ENCODE results near the gene TNFRSF9. TPM values are rescaled to one million over a fixed set of nuclear protein-coding genes. Genes with fewer than 3 reads are reported as not detected.
"Not testable (repeated sequence)": the region's sequence is repeated elsewhere in the genome, so short reads cannot be mapped to it uniquely, and the experiment has no call there.

Gene TNFRSF9
- total RNA-seq, 1 donor from 2014 or later = 57.0 TPM

DNA sequence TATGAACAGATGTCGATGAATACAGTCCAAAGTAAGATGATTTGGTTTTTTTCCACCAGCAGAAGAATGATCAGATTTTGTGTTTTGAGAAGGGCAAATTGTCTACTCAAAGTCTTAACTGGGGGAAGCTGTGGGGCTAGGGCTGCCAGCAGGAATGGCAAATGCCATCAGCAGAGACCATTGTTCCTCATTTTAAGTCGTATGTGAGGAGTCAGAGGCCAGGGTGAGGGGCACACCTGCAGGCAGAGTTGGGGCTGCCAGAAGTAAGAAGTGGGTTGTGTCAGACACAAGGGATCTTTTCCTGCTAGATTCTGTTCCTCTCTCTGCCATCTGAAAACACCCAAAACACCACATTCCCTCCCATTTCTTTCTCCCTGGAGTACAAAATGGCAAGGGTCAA is 29.6 kb upstream of the TNFRSF9 start:
- no peaks in the 10 kb centered on the region for H3K27me3 Mint-ChIP-seq (ENCODE audit: insufficient read depth)
- no peaks in the 10 kb centered on the region for H3K9me3 Mint-ChIP-seq
- no peak for DNase-seq (ENCODE audit: low spot score)
- no peak overlapping the region for H3K27ac Mint-ChIP-seq
- intact Hi-C loops (cut with micrococcal nuclease) = no loop called here
- H3K36me3 Mint-ChIP-seq (ENCODE audit: low read depth) = peaks cover 52% of the 10 kb centered on the region
- H3K4me1 Mint-ChIP-seq (ENCODE audit: low read depth) = peaks cover 20% of the 10 kb centered on the region
- no peak overlapping the region for H3K4me3 Mint-ChIP-seq

- intact Hi-C loops (cut with micrococcal nuclease) = loop anchor here (2.0 kb wide), 1 partner anchor 15 kb away; no protein-coding TSS in a partner anchor
- no peaks in the 10 kb centered on the region for H3K27me3 Mint-ChIP-seq (ENCODE audit: insufficient read depth)
- H3K9me3 Mint-ChIP-seq = no peaks in the 10 kb centered on the region
- peaks cover 66% of the 10 kb centered on the region for H3K36me3 Mint-ChIP-seq (ENCODE audit: low read depth)
- H3K4me3 Mint-ChIP-seq = no peak overlapping the region
- no peak overlapping the region for H3K27ac Mint-ChIP-seq
- no peak for DNase-seq (ENCODE audit: low spot score)
- H3K4me1 Mint-ChIP-seq (ENCODE audit: low read depth) = peaks cover 44% of the 10 kb centered on the region
These were observed 27.0 kb upstream of the TNFRSF9 start for GRCh38 chr1:7967651-7968050.

- H3K36me3 Mint-ChIP-seq (ENCODE audit: low read depth) = peaks cover 63% of the 10 kb centered on the region
- H3K9me3 Mint-ChIP-seq = no peaks in the 10 kb centered on the region
- DNase-seq (ENCODE audit: low spot score) = no peak
- no peak overlapping the region for H3K27ac Mint-ChIP-seq
- intact Hi-C loops (cut with micrococcal nuclease) = no loop called here
- H3K4me3 Mint-ChIP-seq = peak overlapping the region; percentile 13
- no peaks in the 10 kb centered on the region for H3K27me3 Mint-ChIP-seq (ENCODE audit: insufficient read depth)
- peaks cover 49% of the 10 kb centered on the region for H3K4me1 Mint-ChIP-seq (ENCODE audit: low read depth)
These were observed 26.6 kb upstream of the TNFRSF9 start for GRCh38 chr1:7967196-7967595.

DNA sequence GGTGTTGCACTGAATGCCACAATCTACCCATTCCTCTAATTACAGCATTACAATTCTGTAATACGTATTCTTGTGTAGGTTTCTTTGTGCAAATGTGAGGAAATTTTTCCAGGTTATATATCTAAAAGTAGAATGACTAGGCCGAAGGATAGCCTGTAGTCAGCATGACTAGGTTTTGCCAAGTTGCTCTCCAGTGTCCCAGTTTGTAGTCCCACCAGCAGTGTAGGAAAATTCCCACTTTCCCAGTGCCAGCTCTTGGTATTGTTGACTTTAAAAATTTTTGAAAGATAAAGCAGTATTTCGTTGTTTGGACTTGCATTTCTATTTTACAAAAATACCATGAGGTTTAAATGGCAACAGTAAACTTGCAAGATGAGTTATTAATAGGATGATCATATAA is 23.8 kb upstream of the TNFRSF9 start:
- H3K4me1 Mint-ChIP-seq (ENCODE audit: low read depth) = peaks cover 59% of the 10 kb centered on the region
- H3K36me3 Mint-ChIP-seq (ENCODE audit: low read depth) = peaks cover 47% of the 10 kb centered on the region
- peaks cover 2% of the 10 kb centered on the region for H3K27me3 Mint-ChIP-seq (ENCODE audit: insufficient read depth)
- intact Hi-C loops (cut with micrococcal nuclease) = loop anchor here (5.0 kb wide), 1 partner anchor 853 kb away; the partner anchor contains the start of gene RERE
- no peak for DNase-seq (ENCODE audit: low spot score)
- H3K4me3 Mint-ChIP-seq = peak overlapping the region; percentile 97
- no peak overlapping the region for H3K27ac Mint-ChIP-seq
- H3K9me3 Mint-ChIP-seq = no peaks in the 10 kb centered on the region

- not testable (repeated sequence) for DNase-seq (ENCODE audit: low spot score); H3K27me3 Mint-ChIP-seq (ENCODE audit: insufficient read depth); H3K9me3 Mint-ChIP-seq
- intact Hi-C loops (cut with micrococcal nuclease) = loop anchor here (5.0 kb wide), 1 partner anchor 853 kb away; the partner anchor contains the start of gene RERE
- Mint-ChIP-seq H3K36me3 (ENCODE audit: low read depth) (peaks cover 42% of the 10 kb centered on the region), H3K4me3 (peak overlapping the region; percentile 97), H3K4me1 (ENCODE audit: low read depth) (peaks cover 65% of the 10 kb centered on the region), H3K27ac (peak overlapping the region; percentile 61)
These were observed 23.2 kb upstream of the TNFRSF9 start for GRCh38 chr1:7963841-7964240.

GRCh38 chr1:7963378-7963730 is 22.7 kb upstream of the TNFRSF9 start:
- peaks cover 65% of the 10 kb centered on the region for H3K4me1 Mint-ChIP-seq (ENCODE audit: low read depth)
- intact Hi-C loops (cut with micrococcal nuclease) = loop anchor here (5.0 kb wide), 1 partner anchor 854 kb away; the partner anchor contains the start of gene RERE
- H3K4me3 Mint-ChIP-seq = peak overlapping the region; percentile 97

GRCh38 chr1:7962636-7963377 is 22.2 kb upstream of the TNFRSF9 start:
- Mint-ChIP-seq H3K9me3 (no peaks in the 10 kb centered on the region), H3K4me3 (peak overlapping the region; percentile 97), H3K27ac (peak overlapping the region; percentile 98), H3K27me3 (ENCODE audit: insufficient read depth) (peaks cover 2% of the 10 kb centered on the region), H3K36me3 (ENCODE audit: low read depth) (peaks cover 40% of the 10 kb centered on the region), H3K4me1 (ENCODE audit: low read depth) (peaks cover 65% of the 10 kb centered on the region)
- no peak for DNase-seq (ENCODE audit: low spot score)
- intact Hi-C loops (cut with micrococcal nuclease) = loop anchor here (5.0 kb wide), 1 partner anchor 854 kb away; the partner anchor contains the start of gene RERE

More at GRCh38 chr1:7963378-7963730, 22.7 kb upstream of the TNFRSF9 start:
- not testable (repeated sequence) for DNase-seq (ENCODE audit: low spot score); H3K9me3 Mint-ChIP-seq; H3K27me3 Mint-ChIP-seq (ENCODE audit: insufficient read depth)
- peak overlapping the region; percentile 58 for H3K27ac Mint-ChIP-seq
- H3K36me3 Mint-ChIP-seq (ENCODE audit: low read depth) = peaks cover 40% of the 10 kb centered on the region

GRCh38 chr1:7962014-7962335 is 21.3 kb upstream of the TNFRSF9 start:
- intact Hi-C loops (cut with micrococcal nuclease) = loop anchor here (5.0 kb wide), 1 partner anchor 855 kb away; the partner anchor contains the start of gene RERE
- peaks cover 62% of the 10 kb centered on the region for H3K4me1 Mint-ChIP-seq (ENCODE audit: low read depth)
- peaks cover 40% of the 10 kb centered on the region for H3K36me3 Mint-ChIP-seq (ENCODE audit: low read depth)
- DNase-seq (ENCODE audit: low spot score) = no peak
- H3K9me3 Mint-ChIP-seq = no peaks in the 10 kb centered on the region
- peak overlapping the region; percentile 97 for H3K4me3 Mint-ChIP-seq
- peaks cover 2% of the 10 kb centered on the region for H3K27me3 Mint-ChIP-seq (ENCODE audit: insufficient read depth)
- H3K27ac Mint-ChIP-seq = peak overlapping the region; percentile 98

- H3K27me3 Mint-ChIP-seq (ENCODE audit: insufficient read depth) = peaks cover 2% of the 10 kb centered on the region
- peak within 1 kb of the TSS; percentile 97 for H3K4me3 Mint-ChIP-seq
- intact Hi-C loops (cut with micrococcal nuclease) = loop anchor here (1.0 to 5.0 kb wide), 6 partner anchors 10 to 856 kb away; partner anchors contain the start of genes RERE and TNFRSF9
- DNase-seq (ENCODE audit: low spot score) = peak; percentile 100
- no peaks in the 10 kb centered on the region for H3K9me3 Mint-ChIP-seq
- H3K36me3 Mint-ChIP-seq (ENCODE audit: low read depth) = peaks cover 35% of the 10 kb centered on the region
- peak within 1 kb of the TSS; percentile 98 for H3K27ac Mint-ChIP-seq
- H3K4me1 Mint-ChIP-seq (ENCODE audit: low read depth) = peaks cover 61% of the 10 kb centered on the region
These were observed 20.8 kb upstream of the TNFRSF9 start, which contains the start of gene PARK7 for GRCh38 chr1:7961216-7962013. TSS of gene PARK7 (plus strand) at chr1:7961711. CDS start at chr1:7962786, 1,075 bp downstream.

GRCh38 chr1:7960867-7961215 is 20.2 kb upstream of the TNFRSF9 start:
- intact Hi-C loops (cut with micrococcal nuclease) = loop anchor here (1.0 to 5.0 kb wide), 6 partner anchors 10 to 856 kb away; partner anchors contain the start of genes RERE and TNFRSF9
- H3K27ac Mint-ChIP-seq = peak overlapping the region; percentile 98
- no peak for DNase-seq (ENCODE audit: low spot score)
- H3K4me3 Mint-ChIP-seq = peak overlapping the region; percentile 97
- H3K4me1 Mint-ChIP-seq (ENCODE audit: low read depth) = peaks cover 61% of the 10 kb centered on the region
- H3K36me3 Mint-ChIP-seq (ENCODE audit: low read depth) = peaks cover 33% of the 10 kb centered on the region
- peaks cover 2% of the 10 kb centered on the region for H3K27me3 Mint-ChIP-seq (ENCODE audit: insufficient read depth)
- H3K9me3 Mint-ChIP-seq = no peaks in the 10 kb centered on the region

DNA sequence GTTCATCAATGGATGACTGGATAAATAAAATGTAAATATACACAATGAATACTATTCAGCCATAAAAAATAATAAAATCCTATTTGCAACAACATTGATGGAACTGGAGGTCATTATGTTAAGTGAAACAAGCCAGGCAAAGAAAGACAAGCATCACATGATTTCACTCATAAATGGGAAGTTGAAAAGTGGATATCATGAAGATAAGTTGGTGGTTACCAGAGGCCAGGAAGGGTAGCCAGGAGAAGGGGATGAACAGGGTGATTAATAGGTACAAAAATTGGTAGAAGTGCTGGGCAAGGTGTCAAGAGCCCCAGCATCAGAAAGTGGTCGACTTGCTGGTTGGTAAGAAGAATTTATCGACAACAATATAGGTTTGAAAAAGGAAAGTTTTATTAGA is 19.5 kb upstream of the TNFRSF9 start:
- H3K27me3 Mint-ChIP-seq (ENCODE audit: insufficient read depth) = peaks cover 2% of the 10 kb centered on the region
- intact Hi-C loops (cut with micrococcal nuclease) = loop anchor here (2.0 to 5.0 kb wide), 2 partner anchors 57 to 857 kb away; partner anchors contain the start of gene RERE
- peak overlapping the region; percentile 80 for H3K27ac Mint-ChIP-seq
- peak overlapping the region; percentile 97 for H3K4me3 Mint-ChIP-seq
- H3K9me3 Mint-ChIP-seq = no peaks in the 10 kb centered on the region
- H3K36me3 Mint-ChIP-seq (ENCODE audit: low read depth) = peaks cover 28% of the 10 kb centered on the region
- H3K4me1 Mint-ChIP-seq (ENCODE audit: low read depth) = peaks cover 63% of the 10 kb centered on the region
- no peak for DNase-seq (ENCODE audit: low spot score)

DNA sequence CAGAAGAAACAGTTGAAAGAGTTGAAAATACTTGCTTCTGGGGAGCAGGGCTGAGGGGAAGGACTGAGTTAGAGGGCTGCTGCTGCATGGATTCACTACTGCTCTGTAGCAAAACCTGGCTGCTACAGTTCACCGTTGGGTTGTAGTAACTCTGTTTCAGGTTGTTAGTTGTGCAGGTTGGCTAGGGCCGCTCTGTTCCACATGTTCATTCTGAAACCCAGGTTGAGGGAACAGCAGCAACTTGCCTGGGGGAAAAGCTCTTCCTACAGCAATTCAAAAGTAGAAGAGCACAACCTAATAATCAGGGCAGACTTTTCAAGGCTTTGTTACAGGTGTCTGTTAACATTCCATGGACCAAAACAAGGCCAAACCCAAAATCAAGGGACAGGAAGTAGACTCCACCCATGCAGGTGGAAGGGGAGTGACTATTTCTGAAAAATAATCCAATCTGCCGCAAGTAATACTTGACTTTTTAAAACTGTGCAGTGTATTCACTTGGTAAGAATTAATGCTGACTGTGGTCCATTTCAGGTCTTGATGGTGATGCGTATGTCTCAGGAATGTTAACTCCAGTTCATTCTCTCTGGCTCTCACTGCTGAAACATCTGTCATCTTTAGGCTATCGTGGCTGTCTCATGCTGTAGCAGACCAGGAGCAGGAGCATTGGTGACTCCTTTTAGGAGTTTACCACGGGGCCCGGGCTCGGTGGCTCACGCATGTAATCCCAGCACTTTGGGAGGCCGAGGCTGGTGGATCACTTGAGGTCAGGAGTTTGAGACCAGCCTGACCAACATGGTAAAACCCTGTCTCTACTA is 15.8 kb upstream of the TNFRSF9 start:
- peak overlapping the region; percentile 3 for H3K27ac Mint-ChIP-seq
- peaks cover 4% of the 10 kb centered on the region for H3K36me3 Mint-ChIP-seq (ENCODE audit: low read depth)
- H3K4me1 Mint-ChIP-seq (ENCODE audit: low read depth) = peaks cover 39% of the 10 kb centered on the region
- intact Hi-C loops (cut with micrococcal nuclease) = no loop called here
- peak overlapping the region; percentile 15 for H3K4me3 Mint-ChIP-seq
- no peak for DNase-seq (ENCODE audit: low spot score)
- peaks cover 4% of the 10 kb centered on the region for H3K27me3 Mint-ChIP-seq (ENCODE audit: insufficient read depth)
- no peaks in the 10 kb centered on the region for H3K9me3 Mint-ChIP-seq

Data from activated T-helper 1 cell treated with anti-CD3 and anti-CD28 coated beads, Interleukin-12 subunit alpha, Interleukin-12 subunit beta, Interleukin-2, Interleukin-4 antibody, amounts not matched to agents 30 ng/mL and 10 ng/mL and 1 ng/mL, durations not matched to agents 14 hours and 24 hours and 36 hours (primary cell).